ENCODE data around the gene ZNF618.

The ZNF618 gene

DNA sequence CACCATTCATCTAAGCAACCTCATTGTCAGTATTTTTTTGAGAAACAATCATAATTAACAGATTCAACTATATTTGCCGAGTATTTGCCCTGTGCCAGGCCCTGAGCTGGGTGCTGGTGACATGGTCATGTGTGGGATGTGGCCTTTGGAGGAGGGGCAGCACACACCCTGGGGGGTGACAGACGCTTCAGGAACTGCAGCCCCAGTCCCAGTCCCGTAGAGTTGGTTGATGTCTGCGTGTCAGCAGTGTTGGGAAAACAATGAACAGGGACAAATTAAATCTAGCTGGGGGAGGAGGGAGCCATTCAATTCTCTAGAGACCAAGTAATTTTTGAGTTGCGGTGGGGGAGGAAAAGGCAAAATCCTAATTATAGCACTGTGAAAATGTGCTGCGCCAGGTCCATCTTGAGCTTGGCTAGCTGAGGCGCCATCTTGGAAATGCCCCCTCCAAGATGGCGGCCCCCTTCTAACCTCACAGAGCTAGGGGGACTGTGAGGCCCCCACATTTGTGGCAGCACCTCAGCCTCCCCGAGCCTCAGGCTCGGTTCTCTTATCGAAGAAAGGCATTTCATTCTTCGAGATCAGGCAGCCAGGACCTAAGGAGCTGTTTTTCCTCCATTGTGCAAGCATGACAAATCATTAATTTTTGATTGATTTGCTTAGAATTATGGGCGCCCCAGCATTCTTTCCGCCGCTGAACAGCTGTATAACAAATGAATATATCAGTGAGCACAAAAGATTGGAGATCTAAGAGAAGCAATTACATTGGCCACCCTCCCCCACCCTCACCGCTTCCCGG is 87.8 kb downstream of the ZNF618 start:
- no peak for DNase-seq

DNA sequence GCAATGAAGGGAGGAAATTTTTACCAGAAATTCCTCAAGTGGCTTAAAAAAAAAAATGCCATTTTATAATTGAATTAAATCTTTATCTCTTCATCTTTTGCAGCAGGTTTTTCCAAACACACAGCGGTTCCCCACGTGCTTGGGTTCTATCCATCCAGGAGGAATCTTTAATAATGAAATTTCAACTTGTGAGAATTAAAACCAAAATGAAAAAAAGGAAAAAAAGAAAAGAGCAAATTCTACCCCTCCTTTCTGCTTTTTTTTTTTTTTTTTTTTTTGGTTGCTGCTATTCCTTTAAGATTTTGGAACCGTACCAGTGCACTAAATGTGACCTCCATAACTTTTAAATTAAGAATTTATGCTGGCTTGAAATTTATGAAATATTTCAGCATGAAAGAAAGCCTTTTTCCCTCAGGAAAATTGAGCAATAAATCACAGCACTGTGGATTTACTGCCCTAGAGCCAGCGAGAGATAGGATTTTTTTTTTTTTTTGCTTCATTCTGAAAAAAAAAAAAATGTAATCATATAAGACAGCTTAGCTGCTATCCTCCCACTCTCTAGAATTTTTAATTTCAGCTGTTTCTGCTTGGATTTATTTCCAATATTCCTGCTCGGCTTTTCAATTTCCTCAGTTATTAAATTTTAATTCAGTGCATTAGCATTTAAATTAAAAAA is 88.5 kb downstream of the ZNF618 start:
- no peak for DNase-seq

DNA sequence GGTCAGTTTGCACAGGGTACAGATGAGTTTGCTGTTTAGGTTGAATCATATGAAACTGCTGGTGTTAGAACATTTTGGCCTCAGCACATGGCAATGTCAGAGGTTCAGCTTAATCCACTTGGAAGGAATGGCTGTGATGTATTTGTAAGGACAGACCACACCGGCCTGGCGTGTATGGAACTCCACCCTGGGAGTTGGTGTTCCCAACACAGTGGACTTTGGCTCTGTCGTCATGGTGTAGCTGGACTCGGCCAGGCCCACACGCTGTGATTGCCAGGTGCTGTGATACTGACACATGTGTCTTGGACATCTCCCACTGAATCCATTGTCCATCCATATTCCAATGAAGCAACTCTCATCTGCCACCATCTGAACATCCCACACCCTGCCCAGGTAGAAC is 90.3 kb downstream of the ZNF618 start:
- DNase-seq = no peak

DNA sequence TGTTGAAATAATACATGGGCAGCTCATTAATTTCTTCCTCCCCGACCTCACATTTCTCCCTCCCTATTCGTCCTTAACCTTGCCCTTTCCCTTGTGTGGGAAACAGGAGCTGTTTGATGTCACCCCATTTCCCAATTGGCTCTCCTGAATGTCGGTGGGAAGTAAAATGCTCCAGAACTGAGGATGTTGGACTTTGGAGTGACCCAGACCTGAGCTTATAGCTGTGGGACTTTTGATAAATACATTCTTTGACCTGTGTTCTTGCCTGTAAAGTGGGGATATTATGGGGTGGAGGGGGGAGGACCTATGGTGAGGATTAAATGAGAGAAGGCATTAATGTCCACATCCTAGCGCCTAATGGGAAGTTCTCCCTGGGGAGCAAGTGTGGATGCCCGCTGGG is 91.3 kb downstream of the ZNF618 start:
- DNase-seq = no peak

DNA sequence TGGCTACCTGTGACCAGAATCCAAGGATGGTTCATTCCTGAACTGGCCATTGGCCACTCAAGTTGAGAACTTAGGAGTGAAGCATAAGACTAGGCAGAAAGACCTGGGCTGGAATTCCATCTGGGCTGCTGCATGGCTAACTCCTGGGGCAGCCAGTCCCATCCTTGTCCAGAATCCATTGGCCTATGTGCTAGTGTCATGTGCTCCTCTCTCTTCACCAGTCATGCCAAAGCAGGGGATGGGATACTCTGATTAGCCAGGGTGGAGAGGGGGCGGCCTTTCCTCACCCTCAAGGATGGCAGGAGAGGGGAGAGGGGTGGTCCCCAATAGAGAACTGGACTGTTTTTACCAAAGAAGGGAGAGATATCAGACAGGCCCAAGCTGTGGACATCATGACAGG is 93.2 kb downstream of the ZNF618 start:
- no peak for DNase-seq

DNA sequence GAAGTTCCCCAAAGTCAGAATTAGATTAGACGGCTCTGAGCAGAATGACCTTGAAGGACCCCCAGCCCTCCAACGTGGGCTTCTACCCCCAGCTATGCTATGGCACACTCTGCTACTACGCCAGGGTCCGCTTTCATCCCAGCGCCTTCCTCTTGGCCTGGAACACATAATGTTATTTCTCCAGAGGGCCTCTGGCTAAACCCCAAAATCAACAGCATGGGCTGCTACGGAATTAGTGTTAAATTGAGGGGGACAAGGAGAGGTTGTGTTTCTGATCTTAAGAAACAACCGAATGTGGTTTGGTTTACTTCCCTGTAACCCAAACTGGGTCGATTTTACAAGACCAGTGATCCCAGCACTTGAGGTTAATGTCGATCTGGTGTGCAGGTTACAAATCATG is 97.1 kb downstream of the ZNF618 start:
- DNase-seq = no peak

DNA sequence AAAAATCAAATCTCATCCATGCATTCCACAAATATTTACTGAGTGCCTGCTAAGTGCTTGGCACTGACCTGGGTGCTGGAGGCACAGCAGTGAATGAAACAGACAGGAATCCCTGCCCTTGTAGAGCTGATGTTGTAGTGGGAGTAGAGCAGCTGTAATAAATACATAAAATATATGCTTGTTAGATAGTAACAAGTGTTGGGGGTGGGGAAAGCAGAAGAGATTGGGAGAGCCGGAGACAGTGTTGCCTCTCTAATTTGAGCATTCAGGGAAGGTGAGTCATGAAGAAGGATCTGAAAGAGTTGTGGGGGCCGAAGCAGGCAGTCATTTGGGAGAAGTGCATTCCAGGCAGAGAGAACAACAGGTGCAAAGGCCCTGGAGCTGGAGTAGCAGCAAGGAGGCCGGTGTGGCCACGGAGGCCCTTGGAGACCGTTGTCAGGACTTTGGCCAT is 97.9 kb downstream of the ZNF618 start:
- DNase-seq = no peak

DNA sequence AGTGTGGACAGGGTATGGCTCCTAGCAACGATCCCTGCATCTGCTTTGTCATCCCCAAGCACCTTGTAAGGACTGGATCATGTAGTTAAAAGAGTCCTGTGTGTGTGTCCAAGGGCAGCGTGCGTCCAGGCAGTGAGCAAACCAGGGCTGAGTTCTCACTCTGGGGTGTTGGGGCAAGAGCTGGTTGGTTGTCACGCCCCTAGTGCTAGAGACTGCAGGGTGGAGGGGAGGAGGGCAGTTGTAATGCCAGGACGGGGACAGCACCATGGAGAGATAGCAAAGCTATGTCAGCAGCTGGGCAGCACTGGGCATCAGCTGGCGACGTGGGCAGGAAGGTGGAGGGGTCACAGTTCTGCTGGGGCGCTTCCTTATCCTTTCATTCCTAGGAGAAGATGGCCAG is 100.8 kb downstream of the ZNF618 start:
- no peak for DNase-seq

DNA sequence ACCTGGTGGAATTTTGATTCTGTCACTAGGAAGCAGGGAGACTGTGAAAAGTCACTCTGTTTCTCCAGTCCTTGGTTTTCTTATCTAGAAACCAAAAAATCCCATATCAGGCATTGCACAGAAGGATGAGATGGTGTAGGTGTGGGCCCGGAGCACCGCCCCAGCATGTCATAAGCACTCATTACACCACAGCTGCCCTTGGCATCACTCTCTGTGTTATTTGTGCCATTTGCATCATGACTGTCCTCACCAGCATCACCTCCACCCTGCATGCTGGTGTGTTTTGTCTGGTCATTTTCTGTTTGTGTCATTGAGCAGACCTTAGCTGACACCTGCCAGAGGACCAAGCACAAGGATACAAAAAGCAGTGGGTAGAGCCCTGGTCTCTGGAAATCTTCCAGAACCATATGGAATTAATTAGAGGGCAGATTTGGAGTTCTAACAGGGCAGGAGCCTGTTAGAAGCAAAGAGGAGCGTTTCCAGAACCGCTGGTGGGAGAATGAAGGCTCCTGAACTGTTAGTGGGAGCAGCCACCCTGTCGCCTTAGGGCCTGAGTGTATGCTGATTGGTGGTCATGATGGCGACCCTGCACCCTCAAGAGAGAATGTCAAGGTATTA is 102.7 kb downstream of the ZNF618 start:
- no peak for DNase-seq

DNA sequence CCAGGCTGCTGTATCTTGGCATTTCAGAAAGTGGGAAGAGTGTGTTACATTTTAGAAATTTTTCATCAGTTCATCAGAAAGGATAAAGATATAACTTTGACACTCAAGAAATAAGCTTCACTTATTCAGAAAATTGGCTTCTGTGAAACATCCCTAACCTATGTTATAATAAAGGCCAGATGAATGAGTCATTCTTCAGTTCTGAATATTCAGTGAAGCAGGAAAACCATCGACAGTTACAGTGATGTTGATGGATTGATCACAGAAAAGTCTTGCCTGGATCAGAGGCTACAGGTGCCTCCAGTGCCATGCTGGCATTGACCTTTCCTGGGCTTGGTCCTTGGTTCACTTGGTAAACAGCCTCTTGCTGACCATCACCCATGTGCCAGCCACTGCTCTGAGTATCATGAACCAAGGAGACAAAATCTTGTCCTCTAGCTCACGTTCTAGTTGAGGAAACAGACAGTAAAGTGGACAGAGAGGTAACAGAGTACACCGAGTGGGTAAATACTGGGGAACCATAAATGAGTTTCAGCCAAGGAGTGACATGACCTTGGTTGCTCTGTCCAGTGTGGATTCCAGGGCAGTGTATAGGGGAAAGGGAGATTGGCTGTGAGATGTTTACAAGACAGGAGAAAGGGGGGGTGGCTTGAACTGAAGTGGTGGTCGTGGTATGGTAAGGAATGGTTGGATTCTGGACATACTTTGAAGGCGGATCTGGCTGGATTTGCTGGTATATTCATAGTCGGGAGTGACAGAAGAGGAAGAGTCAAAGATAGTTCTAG is 103.4 kb downstream of the ZNF618 start:
- no peak for DNase-seq

DNA sequence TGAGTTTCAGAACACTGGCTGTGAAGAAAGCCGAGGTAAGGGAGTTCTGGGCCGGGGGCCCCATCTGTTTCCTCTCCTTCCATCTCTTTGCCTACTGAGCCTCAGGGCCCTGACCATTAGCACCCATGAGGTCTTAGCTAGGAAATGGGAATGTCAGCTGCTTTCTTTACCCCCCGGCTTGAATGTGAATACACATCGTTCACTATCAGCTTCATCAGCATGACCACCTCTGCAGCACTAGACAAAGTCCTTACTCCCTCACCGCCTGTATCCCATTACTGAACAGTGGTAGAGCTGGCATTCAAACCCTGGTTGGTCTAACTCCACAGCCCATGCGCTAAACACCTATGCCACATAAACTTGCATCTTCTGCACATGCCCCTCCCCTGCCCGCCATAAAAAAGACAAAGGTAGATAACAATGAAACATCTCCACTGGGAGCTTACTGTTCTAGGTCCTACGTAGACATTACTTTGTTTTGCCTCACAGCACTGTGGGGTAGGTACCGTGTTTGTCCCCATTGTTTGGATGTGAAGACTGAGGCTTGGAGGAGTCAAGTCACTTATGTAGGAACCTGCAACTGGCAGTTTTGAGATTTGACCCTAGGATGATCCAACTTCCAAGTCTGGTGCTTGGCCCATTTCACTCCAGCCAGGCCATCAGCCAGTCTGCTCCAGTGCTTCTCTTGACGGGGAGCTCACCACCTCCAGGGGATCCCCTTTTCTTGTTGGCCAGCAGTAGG is 108.7 kb downstream of the ZNF618 start:
- no peak for DNase-seq

DNA sequence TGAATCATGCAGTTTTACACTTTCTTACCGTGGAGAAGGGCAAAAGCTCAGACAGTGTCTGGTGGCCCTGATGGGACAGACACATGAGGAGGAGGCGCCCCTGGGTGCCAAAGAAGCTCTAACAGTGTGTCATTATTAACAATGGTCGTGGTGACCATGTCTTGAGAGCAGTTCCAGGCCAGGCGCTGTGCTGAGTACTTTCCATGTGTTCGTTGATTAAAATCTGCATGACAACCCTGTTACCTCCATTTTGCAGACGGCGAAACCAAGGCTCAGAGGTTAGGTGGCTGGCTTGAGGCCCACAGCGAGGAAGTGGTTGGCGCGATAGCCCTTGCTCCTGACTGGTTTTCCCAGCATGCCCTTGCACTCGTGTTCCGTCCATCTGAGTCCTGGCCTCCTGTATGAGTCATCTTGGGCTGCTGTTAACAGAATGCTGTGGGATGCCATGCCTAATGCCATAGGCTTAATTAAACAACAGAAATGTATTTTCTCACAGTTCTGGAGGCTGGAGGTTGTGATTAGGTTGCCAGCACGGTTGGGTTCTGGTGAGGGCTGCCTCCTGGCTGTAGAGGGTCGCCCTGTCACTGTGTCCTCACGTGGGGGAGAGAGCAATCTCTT is 110.0 kb downstream of the ZNF618 start:
- DNase-seq = no peak

DNA sequence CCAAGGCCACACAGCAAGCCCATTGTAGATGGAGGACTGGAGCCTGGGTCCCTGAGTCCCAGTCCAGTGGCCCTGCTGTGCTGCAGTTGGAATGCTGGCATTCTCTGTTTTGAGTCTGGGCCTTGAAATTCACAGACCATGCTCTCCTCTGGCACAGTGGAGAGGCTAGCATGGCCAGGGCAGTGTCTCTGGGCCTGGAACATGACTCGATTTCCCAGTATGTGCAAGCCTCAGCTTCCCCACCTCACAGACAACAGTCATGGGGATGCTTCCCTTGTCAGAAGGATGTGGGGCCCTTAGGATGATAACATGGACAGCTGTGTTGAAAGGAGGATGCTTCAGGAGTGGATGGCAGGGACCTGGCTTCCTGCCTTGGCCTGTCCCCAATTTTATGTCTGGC is 110.8 kb downstream of the ZNF618 start:
- DNase-seq = no peak

DNA sequence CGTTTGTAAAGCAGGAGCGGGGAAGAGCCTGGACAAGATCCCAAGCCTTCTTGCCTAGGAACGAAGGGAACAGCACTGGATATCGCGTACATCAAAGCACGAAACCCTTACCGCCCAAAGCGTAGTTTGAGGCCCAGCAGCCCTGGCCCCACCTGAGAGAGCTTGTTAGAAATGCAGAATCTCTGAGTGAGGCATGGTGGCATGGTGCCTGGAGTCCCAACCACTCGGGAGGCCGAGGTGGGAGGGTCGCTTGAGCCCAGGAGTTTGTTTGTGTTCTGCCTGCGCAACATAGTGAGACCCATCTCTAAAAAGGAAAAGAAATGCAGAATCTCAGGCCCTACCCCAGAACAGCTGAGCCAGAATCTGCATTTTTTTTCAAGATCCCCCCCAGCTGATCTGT is 111.4 kb downstream of the ZNF618 start:
- DNase-seq = no peak

DNA sequence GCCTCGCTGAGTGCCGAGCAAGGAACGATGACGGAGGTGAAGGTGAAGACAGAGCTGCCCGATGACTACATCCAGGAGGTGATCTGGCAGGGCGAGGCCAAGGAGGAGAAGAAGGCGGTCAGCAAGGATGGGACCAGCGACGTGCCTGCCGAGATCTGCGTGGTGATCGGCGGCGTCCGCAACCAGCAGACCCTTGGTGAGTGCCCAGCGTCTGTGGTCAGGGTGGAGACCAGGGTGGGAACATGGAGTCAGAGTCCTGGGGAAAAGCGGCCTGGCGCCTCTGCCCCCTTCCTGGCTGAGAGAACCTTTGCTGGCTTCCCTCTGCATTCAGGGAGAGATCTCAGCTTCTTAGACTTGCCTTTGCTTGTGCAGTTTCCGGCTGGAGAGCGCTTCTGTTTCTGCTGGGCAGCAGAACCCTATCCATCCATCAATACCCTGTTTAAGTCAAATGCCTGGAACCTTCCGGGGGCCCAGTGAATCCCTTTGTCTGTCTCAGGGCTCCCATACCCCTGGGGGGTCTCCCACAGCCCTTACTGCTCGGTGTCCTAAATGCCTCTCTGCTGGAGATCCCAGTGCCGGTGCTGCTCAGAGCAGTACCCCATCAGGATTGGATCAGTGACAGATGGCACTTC is 112.4 kb downstream of the ZNF618 start:
- no peak for DNase-seq

DNA sequence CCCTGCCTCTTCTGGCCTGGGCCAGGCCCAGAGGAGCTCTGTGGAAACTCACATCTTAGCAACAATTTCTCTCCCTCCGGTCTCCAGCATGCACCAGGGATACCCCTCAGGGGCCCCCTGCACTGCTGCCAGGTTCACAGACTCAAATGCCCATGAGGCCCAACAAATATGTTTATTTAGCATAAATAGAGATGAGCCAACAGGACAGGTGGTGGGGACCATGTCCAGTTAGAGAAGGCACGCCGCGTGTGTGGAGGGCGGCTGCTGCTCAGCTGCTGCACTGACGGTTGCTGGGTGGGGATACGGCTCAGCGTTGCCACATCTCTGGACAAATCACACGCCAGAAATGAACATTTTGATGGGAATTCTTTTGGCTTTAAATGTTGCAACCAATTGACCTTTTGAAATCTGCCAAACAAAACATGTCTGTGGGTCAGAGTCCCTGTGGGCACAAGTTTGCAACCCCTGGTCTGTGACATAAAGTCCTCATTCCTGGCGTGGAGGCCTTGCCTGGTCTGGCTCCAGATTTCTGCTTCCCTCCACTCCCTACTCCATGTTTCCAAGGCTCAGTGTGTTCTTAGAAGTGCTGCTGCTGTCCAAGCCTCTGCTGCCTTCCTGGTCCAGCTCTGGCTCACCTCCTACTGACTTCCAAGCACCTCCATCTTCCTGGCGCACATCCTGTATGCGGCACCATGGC is 113.1 kb downstream of the ZNF618 start:
- no peak for DNase-seq

DNA sequence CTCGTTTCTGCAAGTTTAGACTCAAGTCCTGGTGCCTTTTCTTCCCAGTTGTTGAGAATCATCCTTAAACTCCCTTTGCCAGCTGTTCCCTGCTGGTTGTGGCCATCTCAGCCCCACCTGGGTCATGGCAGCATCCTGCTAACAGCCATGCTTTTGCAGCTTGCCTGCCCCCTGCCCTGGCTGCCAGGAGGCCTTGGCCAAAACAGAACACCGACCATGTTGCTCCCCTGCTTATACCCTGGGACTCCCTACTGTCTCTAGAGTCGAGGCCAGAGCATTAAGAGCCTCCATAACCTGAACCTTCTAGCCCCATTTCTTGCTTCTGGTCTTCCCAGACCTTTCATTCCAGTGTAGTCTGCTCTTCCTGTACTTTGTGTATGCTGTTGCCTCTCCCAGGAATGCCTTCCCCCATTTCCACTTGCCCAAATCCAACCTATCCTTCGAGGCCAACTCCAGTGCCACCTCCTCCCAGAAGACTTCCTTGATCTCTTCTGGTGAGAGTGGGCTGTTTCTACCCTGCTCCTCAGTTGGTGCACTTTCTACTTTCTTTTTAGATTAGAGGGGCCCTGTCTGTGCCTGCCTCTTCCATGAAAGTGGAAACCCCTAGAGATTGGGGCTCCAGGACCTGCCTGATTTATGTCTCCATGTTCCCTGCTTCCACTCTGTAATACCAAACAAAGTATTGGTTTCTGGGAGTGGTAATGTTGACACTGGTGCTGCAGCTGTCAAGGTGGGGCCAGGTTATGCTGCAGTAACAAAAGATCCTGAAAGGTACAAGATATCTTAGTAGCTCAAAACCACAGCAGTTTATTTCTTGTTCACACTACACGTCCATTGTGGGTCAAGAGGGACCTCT is 113.8 kb downstream of the ZNF618 start:
- no peak for DNase-seq

DNA sequence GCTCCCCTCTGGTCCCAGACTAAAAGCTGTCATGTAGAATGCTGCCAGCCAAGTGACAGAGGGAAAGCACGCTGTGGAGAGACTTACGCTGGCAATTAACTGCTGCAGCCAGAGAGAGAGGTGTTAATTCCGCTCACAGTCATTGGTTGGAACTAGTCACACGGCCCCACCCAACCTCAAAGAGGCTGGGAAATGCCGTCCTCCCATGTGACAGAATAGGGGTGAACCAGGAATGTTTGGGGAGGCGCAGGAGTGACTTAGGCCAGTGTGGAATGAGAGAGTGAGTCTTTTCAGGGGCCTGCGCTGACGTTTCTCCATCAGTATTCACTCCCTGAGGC is 114.4 kb downstream of the ZNF618 start:
- DNase-seq = no peak

DNA sequence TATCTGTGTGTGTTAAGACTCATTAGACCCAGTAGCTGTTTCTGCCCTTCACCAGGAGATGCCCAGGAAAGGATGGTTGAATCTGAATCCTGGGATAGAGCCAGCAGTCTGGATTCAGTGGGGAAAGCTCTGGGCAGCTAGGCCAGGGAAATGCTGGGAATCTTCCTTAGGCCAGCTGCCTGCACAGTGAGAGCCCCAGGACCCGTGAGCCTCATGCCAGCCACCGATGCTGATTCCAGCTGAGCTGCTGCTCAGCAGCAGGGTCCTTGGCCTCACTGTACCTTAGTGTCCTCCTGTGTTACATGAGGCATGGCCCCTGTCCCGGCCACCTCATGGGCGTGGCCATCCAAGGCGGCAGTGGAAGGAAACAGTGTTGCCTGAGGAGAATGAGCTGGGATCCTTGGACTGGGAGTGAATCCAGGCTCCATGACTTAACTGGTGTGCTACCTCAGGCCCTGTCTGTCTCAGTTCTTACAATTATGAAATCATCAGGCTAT is 114.9 kb downstream of the ZNF618 start:
- no peak for DNase-seq

DNA sequence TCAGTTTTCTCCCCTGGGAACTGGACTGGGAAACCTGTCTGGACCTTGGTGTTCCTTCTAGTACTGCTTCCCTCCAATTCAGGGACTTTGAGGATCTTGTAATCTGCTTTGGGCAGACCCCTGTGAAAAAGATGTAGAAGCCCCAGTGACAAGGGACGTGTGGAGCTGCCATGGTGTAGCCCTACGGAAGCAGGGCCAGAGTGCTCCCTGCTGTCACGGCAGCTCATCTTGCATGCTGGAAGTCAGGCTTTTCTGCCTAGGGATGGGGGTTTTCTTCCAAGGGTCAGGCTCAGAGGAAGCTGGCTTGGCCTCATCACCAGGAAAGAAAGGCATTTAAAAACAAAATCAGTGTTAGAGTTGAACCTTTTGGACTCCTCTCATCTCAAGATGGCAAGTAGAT is 115.6 kb downstream of the ZNF618 start:
- DNase-seq = no peak
